B cell (primary cell): ENCODE results near the gene WDR70. TPM values are rescaled to one million over a fixed set of nuclear protein-coding genes. Genes with fewer than 3 reads are reported as not detected.

Experiments used
- ATAC-seq: fragments of 200-7000 bp; cut with Tn5 transposase; one replicate; pipeline ENCODE4 v1.10.0; 2021; ENCODE audit warnings: low read depth, mild to moderate bottlenecking, moderate number of reproducible peaks, moderate library complexity
- CTCF ChIA-PET: fragments of 350-600 bp; sonication (Branson Sonifier 250); formaldehyde crosslinking; loops from one replicate; lab custom pipeline; 2021; ENCODE audit warnings: antibody characterized with exemption, inconsistent platforms; lab: Charles Lee
- POLR2A ChIA-PET: fragments of 350-600 bp; sonication (Branson Sonifier 250); formaldehyde crosslinking; loops from one replicate; lab custom pipeline; 2021; ENCODE audit warnings: antibody characterized with exemption; lab: Charles Lee
- DNase-seq: peaks from one replicate; pipeline ENCODE4 v3.0.0; 2013
- H2AFZ ChIP-seq: 2 replicates; pipeline ENCODE4 v1.6.1; 2012; ENCODE audit warnings: mild to moderate bottlenecking, low read depth, low read length; ENCODE audit not compliant: insufficient read depth, poor library complexity, severe bottlenecking
- H3K27ac ChIP-seq, 2 donors: 1 replicate in 1 of 2; 2 replicates in 1 of 2; pipeline ENCODE4 v1.5.1; 2012 to 2013; ENCODE audit warnings: low read length in 2 of 2, mild to moderate bottlenecking in 2 of 2, moderate library complexity in 1 of 2
- H3K27me3 ChIP-seq, 4 experiments: fragments of 200-600 bp in 1 of 4; sonication (generic) in 1 of 4; replicated peaks in 1 of 4; 1 replicate in 2 of 4; 2 replicates in 2 of 4; pipeline versions ENCODE4 v1.6.1 to v1.7.0; 2013 to 2016; ENCODE audit warnings: low read length in 3 of 4, mild to moderate bottlenecking in 2 of 4, mixed read lengths in 1 of 4, moderate library complexity in 1 of 4; ENCODE audit not compliant: insufficient read depth in 4 of 4, control insufficient read depth in 3 of 4; ENCODE audit errors: control extremely low read depth in 1 of 4
- H3K36me3 ChIP-seq, 2 experiments: replicated peaks in 1 of 2; 1 replicate in 1 of 2; 2 replicates in 1 of 2; pipeline versions ENCODE4 v1.6.1 to v1.7.1; 2013; ENCODE audit warnings: low read length in 1 of 2; ENCODE audit not compliant: insufficient read depth in 2 of 2, control insufficient read depth in 1 of 2; ENCODE audit errors: control extremely low read depth in 1 of 2, extremely low read depth in 1 of 2
- H3K4me1 ChIP-seq, 2 donors: fragments of 200-600 bp in 1 of 2; sonication (generic) in 1 of 2; 1 replicate in 1 of 2; 2 replicates in 1 of 2; pipeline versions ENCODE4 v1.5.1 to v1.6.1; 2013 to 2017; ENCODE audit warnings: low read length in 2 of 2; ENCODE audit not compliant: control insufficient read depth in 2 of 2, insufficient read depth in 2 of 2
- H3K4me2 ChIP-seq: replicated peaks from 2 replicates; pipeline ENCODE3; 2012; ENCODE audit warnings: mild to moderate bottlenecking, low read depth, low read length; ENCODE audit not compliant: poor library complexity, severe bottlenecking
- H3K4me3 ChIP-seq, 5 experiments: fragments of 200-600 bp in 1 of 5; sonication (generic) in 1 of 5; 1 replicate in 3 of 5; 2 replicates in 2 of 5; pipeline versions ENCODE4 v1.5.1 to v1.7.0; 2011 to 2016; ENCODE audit warnings: low read length in 4 of 5, mild to moderate bottlenecking in 4 of 5, low read depth in 2 of 5, control low read depth in 1 of 5, moderate library complexity in 1 of 5; ENCODE audit not compliant: insufficient read depth in 1 of 5; ENCODE audit errors: control extremely low read depth in 1 of 5, extremely low read depth in 1 of 5
- H3K79me2 ChIP-seq: fragments of 200-600 bp; sonication (generic); one replicate; pipeline ENCODE4 v1.6.0; 2016; ENCODE audit warnings: low read length; ENCODE audit not compliant: control insufficient read depth, insufficient read depth
- H3K9ac ChIP-seq: fragments of 200-600 bp; sonication (generic); 2 replicates; pipeline ENCODE4 v1.6.1; 2017; ENCODE audit warnings: mild to moderate bottlenecking, low read length, moderate library complexity
- H3K9me3 ChIP-seq, 3 donors: one replicate each; pipeline versions ENCODE4 v1.6.1 to v1.7.1; 2013; ENCODE audit warnings: low read length in 2 of 3; ENCODE audit not compliant: control insufficient read depth in 2 of 3, insufficient read depth in 1 of 3; ENCODE audit errors: control extremely low read depth in 1 of 3
- H4K20me1 ChIP-seq: 2 replicates; pipeline ENCODE4 v1.6.0; 2012; ENCODE audit warnings: mild to moderate bottlenecking, low read length; ENCODE audit not compliant: insufficient read depth, control insufficient read depth, poor library complexity, severe bottlenecking
- H3K27ac Mint-ChIP-seq: one replicate; pipeline ENCODE4 v1.8.0; 2021; ENCODE audit warnings: mixed read lengths
- H3K27me3 Mint-ChIP-seq: one replicate; pipeline ENCODE4 v1.8.0; 2021; ENCODE audit warnings: mixed read lengths
- H3K4me1 Mint-ChIP-seq: one replicate; pipeline ENCODE4 v1.8.0; 2021; ENCODE audit warnings: mixed read lengths
- H3K4me3 Mint-ChIP-seq: one replicate; pipeline ENCODE4 v1.8.0; 2021; ENCODE audit warnings: mixed read lengths
- H3K9me3 Mint-ChIP-seq: one replicate; pipeline ENCODE4 v1.8.0; 2022; ENCODE audit warnings: mixed read lengths; ENCODE audit not compliant: insufficient read depth
- CTCF ChIP-seq: fragments of 200-600 bp; IDR thresholded peaks from one replicate; pipeline ENCODE4 v1.8.0; 2022; ENCODE audit warnings: antibody characterized with exemption, mild to moderate bottlenecking
- EZH2 ChIP-seq: IDR thresholded peaks from 2 replicates; pipeline ENCODE4 v1.6.1; 2012; ENCODE audit warnings: borderline replicate concordance, low read depth, mild to moderate bottlenecking, moderate library complexity, low read length; ENCODE audit not compliant: insufficient read depth, poor library complexity, severe bottlenecking
- WGBS: methylation state at CpG from one replicate; pipeline ENCODE4 v1.1.5; 2013; ENCODE audit warnings: missing lambda C conversion rate; ENCODE audit not compliant: insufficient coverage; 5-methylcytosine and 5-hydroxymethylcytosine counted together
- intact Hi-C: fragments of 100-400 bp; cut with micrococcal nuclease; formaldehyde crosslinking; loops from one replicate; pipeline ENCODE4 v1.10.0; 2022
- polyA plus RNA-seq: library from polyadenylated mRNA; depleted of rRNA; stranded (reverse); fragments of >200 nt; gene quantifications from 2 replicates; pipeline ENCODE4 v1.2.3, GENCODE V29; 2012
- total RNA-seq, 2 donors: library from RNA; stranded (reverse); fragments of 120-200 nt in 1 of 2; gene quantifications; 1 replicate in 1 of 2; 2 replicates in 1 of 2; pipeline versions ENCODE4 v1.2.3 to v1.2.4, GENCODE V29; 2013 to 2022

Gene WDR70
- total and polyA plus RNA-seq, 2 donors (not counting 1 experiment from before 2014, with no cell fraction given): 12.8 to 46.8 TPM

GRCh38 chr5:37664551-37664950 is 285.4 kb downstream of the WDR70 start:
- H3K9me3 ChIP-seq: no peaks in the 10 kb centered on the region
- ATAC-seq: no peak
- POLR2A ChIA-PET: no interaction called here
- Mint-ChIP-seq H3K4me3 (no peak overlapping the region), H3K27ac (no peak overlapping the region), H3K9me3 (no peaks in the 10 kb centered on the region), H3K4me1 (peaks cover 1% of the 10 kb centered on the region), H3K27me3 (no peaks in the 10 kb centered on the region)
- H3K79me2 ChIP-seq: no peaks in the 10 kb centered on the region
- no CpG with 5 or more reads among the region's 1 CpG for WGBS
- H3K36me3 ChIP-seq: no peaks in the 10 kb centered on the region
- no peaks in the 10 kb centered on the region for H3K4me1 ChIP-seq
- no peak for DNase-seq
- H3K27me3 ChIP-seq: no peaks in the 10 kb centered on the region
- no peak overlapping the region for H3K9ac ChIP-seq
- H3K27ac ChIP-seq: no peak overlapping the region
- no peak for TF ChIP-seq CTCF
- TF ChIP-seq EZH2: no peak
- no peak overlapping the region for H3K4me2 ChIP-seq
- H3K4me3 ChIP-seq: no peak overlapping the region
- H4K20me1 ChIP-seq: no peaks in the 10 kb centered on the region
- intact Hi-C loops: no loop called here
- H2AFZ ChIP-seq: no peak overlapping the region
- CTCF ChIA-PET: no interaction called here

GRCh38 chr5:37665272-37665671 is 286.2 kb downstream of the WDR70 start:
- H3K4me1 Mint-ChIP-seq: no peaks in the 10 kb centered on the region
- ChIA-PET POLR2A (no interaction called here), CTCF (no interaction called here)
- H3K4me3 ChIP-seq: no peak overlapping the region
- H3K9me3 Mint-ChIP-seq: no peaks in the 10 kb centered on the region
- H3K4me2 ChIP-seq: no peak overlapping the region
- ATAC-seq: no peak
- H3K36me3 ChIP-seq: no peaks in the 10 kb centered on the region
- H3K4me1 ChIP-seq: no peaks in the 10 kb centered on the region
- H3K27ac ChIP-seq: no peak overlapping the region
- H3K27me3 Mint-ChIP-seq: no peaks in the 10 kb centered on the region
- H3K9ac ChIP-seq: no peak overlapping the region
- H3K4me3 Mint-ChIP-seq: no peak overlapping the region
- no peak overlapping the region for H3K27ac Mint-ChIP-seq
- H3K9me3 ChIP-seq: no peaks in the 10 kb centered on the region
- TF ChIP-seq EZH2: no peak
- TF ChIP-seq CTCF: no peak
- H4K20me1 ChIP-seq: no peaks in the 10 kb centered on the region
- intact Hi-C loops: no loop called here
- 100% methylated on average over 1 of the region's 1 CpG for WGBS
- H3K27me3 ChIP-seq: no peaks in the 10 kb centered on the region
- DNase-seq: no peak
- no peak overlapping the region for H2AFZ ChIP-seq
- no peaks in the 10 kb centered on the region for H3K79me2 ChIP-seq
